Small intestine (tissue), 7 donors: Measurements from ENCODE around the gene ARHGAP33. TPM values are rescaled to one million over a fixed set of nuclear protein-coding genes. Genes with fewer than 3 reads are reported as not detected.

Experiments
- DNase-seq, 2 donors: peaks; one replicate each; pipeline versions ENCODE4 v3.0.0 to v3.0.0-alpha.2; 2013
- FAIRE-seq: peaks from 2 replicates; lab custom pipeline; 2012; peaks lifted over from hg19 to GRCh38; lab: Jason Lieb, UNC
- H3K27ac ChIP-seq, 3 donors: one replicate each; pipeline ENCODE4 v1.5.1; 2013; ENCODE audit warnings: low read length in 2 of 3, mild to moderate bottlenecking in 2 of 3, control low read depth in 1 of 3, inconsistent platforms in 1 of 3, low read depth in 1 of 3, moderate library complexity in 1 of 3
- H3K27me3 ChIP-seq, 3 donors: one replicate each; pipeline ENCODE4 v1.6.1; 2013; ENCODE audit warnings: low read length in 3 of 3, inconsistent platforms in 1 of 3; ENCODE audit not compliant: control insufficient read depth in 3 of 3, insufficient read depth in 3 of 3
- H3K36me3 ChIP-seq, 3 donors: one replicate each; pipeline ENCODE4 v1.6.1; 2013; ENCODE audit warnings: low read length in 3 of 3, inconsistent platforms in 1 of 3, low read depth in 1 of 3, mild to moderate bottlenecking in 1 of 3, moderate library complexity in 1 of 3; ENCODE audit not compliant: control insufficient read depth in 3 of 3, insufficient read depth in 2 of 3
- H3K4me1 ChIP-seq, 3 donors: one replicate each; pipeline ENCODE4 v1.6.1; 2013; ENCODE audit warnings: low read length in 2 of 3, inconsistent platforms in 1 of 3, low read depth in 1 of 3, mild to moderate bottlenecking in 1 of 3, moderate library complexity in 1 of 3; ENCODE audit not compliant: control insufficient read depth in 3 of 3, insufficient read depth in 2 of 3
- H3K4me3 ChIP-seq, 3 donors: one replicate each; pipeline ENCODE4 v1.5.1; 2013; ENCODE audit warnings: low read length in 3 of 3, control low read depth in 1 of 3, inconsistent platforms in 1 of 3, low read depth in 1 of 3, mild to moderate bottlenecking in 1 of 3, moderate library complexity in 1 of 3
- H3K9me3 ChIP-seq, 2 donors: one replicate each; pipeline ENCODE4 v1.6.1; 2013; ENCODE audit warnings: low read depth in 1 of 2, low read length in 1 of 2; ENCODE audit not compliant: control insufficient read depth in 2 of 2, insufficient read depth in 1 of 2
- WGBS, 3 donors: extraction: QIAGEN DNeasy Blood & Tissue Kit; methylation state at CpG; one replicate each; pipeline ENCODE4 v1.1.7; 2013; 5-methylcytosine and 5-hydroxymethylcytosine counted together
- polyA plus RNA-seq, 4 donors: library from polyadenylated mRNA; stranded (reverse) in 3 of 4; unstranded in 1 of 4; fragments of 200-250 nt in 3 of 4; fragments of 120-200 nt in 1 of 4; gene quantifications; one replicate each; pipeline versions ENCODE4 v1.2.1 to v1.2.3, GENCODE V29; 2013
- donor health status: healthy with polysubstance abuse.
- donor health status: control.
- donor health status: control.
- donor health status: Bipolar disorder and iron deficiency.
- donor health status: healthy.

ARHGAP33 gene
- polyA plus RNA-seq, 4 donors, result 1.1 to 16.2 (median 5.0) TPM

- FAIRE-seq (no peak), DNase-seq (no peak)
- H3K27ac ChIP-seq, result no peak overlapping the region
- peaks cover 0 to 40% (median 4%) of the 10 kb centered on the region in 3 donors for H3K36me3 ChIP-seq
- no peak overlapping the region for H3K4me3 ChIP-seq
- H3K27me3 ChIP-seq, result no peaks in the 10 kb centered on the region
- peaks cover 0 to 12% (median 0%) of the 10 kb centered on the region in 3 donors for H3K4me1 ChIP-seq
- 71 to 86% (median 85%) methylated on average over 19 of the region's 19 CpGs for WGBS, 3 donors
- H3K9me3 ChIP-seq, result no peaks in the 10 kb centered on the region
Observed at GRCh38 chr19:35777086-35777841, 1.9 kb downstream of the ARHGAP33 start.

DNA sequence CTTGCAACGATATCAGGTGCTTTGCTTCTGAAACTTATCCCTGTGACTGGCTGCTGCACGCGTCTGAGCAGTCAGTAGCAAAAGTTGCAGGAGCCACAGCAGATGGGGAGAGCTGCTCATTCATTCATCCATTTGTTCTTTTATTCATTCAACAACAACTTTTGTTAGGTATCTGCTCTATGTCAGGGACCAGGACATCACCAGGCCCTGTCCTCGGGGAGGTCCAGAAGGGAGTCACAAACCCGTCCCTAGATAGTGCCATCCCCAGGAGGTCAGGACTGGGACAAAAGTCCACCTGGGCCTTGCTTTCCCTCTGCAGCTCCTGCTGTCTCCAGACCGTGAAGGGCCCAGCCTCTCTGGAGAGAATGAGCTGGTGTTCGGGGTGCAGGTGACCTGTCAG is 2.6 kb downstream of the ARHGAP33 start:
- Histone ChIP-seq H3K27me3 (no peaks in the 10 kb centered on the region), H3K4me3 (no peak overlapping the region), H3K9me3 (no peaks in the 10 kb centered on the region), H3K4me1 (peaks cover 0 to 12% (median 0%) of the 10 kb centered on the region in 3 donors), H3K27ac (no peak overlapping the region), H3K36me3 (peaks cover 0 to 47% (median 4%) of the 10 kb centered on the region in 3 donors)
- no peak for DNase-seq
- WGBS, 3 donors, result 80 to 94% (median 81%) methylated on average over 7 of the region's 7 CpGs
- no peak for FAIRE-seq

DNA sequence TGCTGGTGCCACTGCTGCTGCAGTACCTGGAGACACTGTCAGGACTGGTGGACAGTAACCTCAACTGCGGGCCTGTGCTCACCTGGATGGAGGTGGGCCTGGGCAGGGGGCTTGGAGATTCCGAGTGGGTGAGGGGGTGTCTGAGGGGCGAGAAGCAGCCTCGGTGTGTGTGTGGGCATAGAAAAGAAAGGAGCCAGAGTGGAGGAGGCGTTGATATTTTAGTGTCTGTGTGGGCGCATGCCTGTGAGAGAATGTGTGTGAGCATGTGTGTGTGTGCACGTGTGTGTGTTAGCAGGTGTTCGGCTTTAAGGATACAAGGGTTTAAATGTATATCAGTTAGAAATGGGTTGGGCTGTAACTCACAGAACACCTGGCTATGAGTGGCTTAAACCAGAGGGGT is 3.7 kb downstream of the ARHGAP33 start:
- H3K36me3 ChIP-seq, result peaks cover 0 to 51% (median 4%) of the 10 kb centered on the region in 3 donors
- FAIRE-seq, result no peak
- 59 to 82% (median 71%) methylated on average over 8 of the region's 8 CpGs for WGBS, 3 donors

GRCh38 chr19:35780058-35780457 is 4.7 kb downstream of the ARHGAP33 start:
- H3K4me1 ChIP-seq, result peaks cover 0 to 9% (median 0%) of the 10 kb centered on the region in 3 donors
- no peak overlapping the region for H3K4me3 ChIP-seq
- peaks cover 0 to 53% (median 4%) of the 10 kb centered on the region in 3 donors for H3K36me3 ChIP-seq
- H3K27me3 ChIP-seq, result no peaks in the 10 kb centered on the region
- no peak for FAIRE-seq
- 94 to 95% (median 94%) methylated on average over 16 of the region's 16 CpGs for WGBS, 3 donors
- no peaks in the 10 kb centered on the region for H3K9me3 ChIP-seq
- no peak overlapping the region for H3K27ac ChIP-seq
- DNase-seq, result no peak

More for the DNA sequence above, 3.7 kb downstream of the ARHGAP33 start:
- no peaks in the 10 kb centered on the region for H3K9me3 ChIP-seq
- H3K27ac ChIP-seq, result no peak overlapping the region
- H3K4me3 ChIP-seq, result no peak overlapping the region
- peaks cover 0 to 12% (median 0%) of the 10 kb centered on the region in 3 donors for H3K4me1 ChIP-seq
- DNase-seq, result no peak
- H3K27me3 ChIP-seq, result no peaks in the 10 kb centered on the region

- H3K4me1 ChIP-seq, result peaks cover 0 to 11% (median 0%) of the 10 kb centered on the region in 3 donors
- 92 to 95% (median 95%) methylated on average over 17 to 20 of the region's 20 CpGs for WGBS, 3 donors
- DNase-seq, result no peak
- H3K36me3 ChIP-seq, result peaks cover 0 to 56% (median 4%) of the 10 kb centered on the region in 3 donors
- H3K27ac ChIP-seq, result no peak overlapping the region
- H3K27me3 ChIP-seq, result no peaks in the 10 kb centered on the region
- FAIRE-seq, result no peak
- H3K4me3 ChIP-seq, result no peak overlapping the region
- no peaks in the 10 kb centered on the region for H3K9me3 ChIP-seq
Observed at GRCh38 chr19:35780717-35781116, 5.4 kb downstream of the ARHGAP33 start.

- H3K4me1 ChIP-seq, result peaks cover 0 to 13% (median 0%) of the 10 kb centered on the region in 3 donors
- DNase-seq (no peak), FAIRE-seq (no peak)
- 82 to 94% (median 91%) methylated on average over 8 to 9 of the region's 9 CpGs for WGBS, 3 donors
- H3K27ac ChIP-seq, result no peak overlapping the region
- H3K36me3 ChIP-seq, result peaks cover 0 to 56% (median 4%) of the 10 kb centered on the region in 3 donors
- no peak overlapping the region for H3K4me3 ChIP-seq
- no peaks in the 10 kb centered on the region for H3K27me3 ChIP-seq
- H3K9me3 ChIP-seq, result no peaks in the 10 kb centered on the region
Observed at GRCh38 chr19:35781650-35782049, 6.3 kb downstream of the ARHGAP33 start.

- no peaks in the 10 kb centered on the region for H3K27me3 ChIP-seq
- no peaks in the 10 kb centered on the region for H3K9me3 ChIP-seq
- WGBS, 3 donors, result 95 to 97% (median 96%) methylated on average over 12 of the region's 12 CpGs
- H3K4me1 ChIP-seq, result peaks cover 0 to 14% (median 0%) of the 10 kb centered on the region in 3 donors
- H3K27ac ChIP-seq, result no peak overlapping the region
- no peak overlapping the region for H3K4me3 ChIP-seq
- H3K36me3 ChIP-seq, result peaks cover 0 to 55% (median 6%) of the 10 kb centered on the region in 3 donors
- DNase-seq (no peak), FAIRE-seq (no peak)
Observed at GRCh38 chr19:35782589-35782988, 7.2 kb downstream of the ARHGAP33 start.

DNA sequence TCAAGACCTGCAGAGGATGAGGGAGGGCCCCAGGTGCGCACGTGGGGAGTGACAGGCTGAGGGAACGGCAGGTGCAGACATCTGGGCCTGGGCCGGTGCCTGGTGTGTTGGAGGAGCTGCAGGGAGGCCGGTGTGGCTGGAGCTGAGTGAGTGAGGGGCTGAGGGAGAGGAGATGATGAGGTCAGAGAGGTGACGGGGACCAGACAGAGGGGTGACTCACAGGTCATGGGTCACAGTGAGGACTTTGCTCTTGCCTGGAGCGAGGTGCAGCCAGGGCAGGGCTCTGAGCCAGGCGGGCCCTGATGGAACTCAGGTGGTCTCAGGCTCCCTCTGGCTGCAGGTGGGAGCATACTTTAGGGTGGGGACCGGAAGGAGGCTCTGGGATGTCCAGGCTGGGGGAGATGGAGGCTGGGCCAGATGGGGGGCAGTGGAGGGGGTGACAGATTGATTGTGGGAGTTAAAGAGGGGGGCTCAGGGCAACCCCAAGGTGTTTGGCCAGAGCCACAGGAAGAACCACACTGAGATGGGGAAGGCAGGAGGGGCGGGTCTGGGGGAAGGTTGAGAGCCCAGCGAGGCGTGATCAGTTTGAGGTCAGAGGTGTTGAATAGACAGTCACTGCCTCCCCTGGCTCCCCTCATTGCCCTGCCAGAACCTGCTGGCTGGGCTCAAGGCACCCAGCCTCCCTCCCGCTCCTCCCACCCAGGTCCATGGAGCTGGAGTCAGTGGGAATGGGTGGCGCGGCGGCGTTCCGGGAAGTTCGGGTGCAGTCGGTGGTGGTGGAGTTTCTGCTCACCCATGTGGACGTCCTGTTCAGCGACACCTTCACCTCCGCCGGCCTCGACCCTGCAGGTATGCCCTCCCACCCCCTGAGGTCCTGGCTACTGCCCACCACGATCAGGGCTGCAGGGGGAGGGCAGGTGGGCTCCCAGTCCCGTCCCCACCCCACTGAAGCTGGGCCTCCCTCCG is 8.4 kb downstream of the ARHGAP33 start:
- H3K36me3 ChIP-seq, result peaks cover 0 to 45% (median 6%) of the 10 kb centered on the region in 3 donors
- H3K27ac ChIP-seq, result no peak overlapping the region
- H3K4me3 ChIP-seq, result no peak overlapping the region
- peaks cover 0 to 14% (median 0%) of the 10 kb centered on the region in 3 donors for H3K4me1 ChIP-seq
- H3K27me3 ChIP-seq, result no peaks in the 10 kb centered on the region
- no peak for DNase-seq
- 79 to 86% (median 79%) methylated on average over 22 to 28 of the region's 28 CpGs for WGBS, 3 donors
- no peaks in the 10 kb centered on the region for H3K9me3 ChIP-seq
- FAIRE-seq, result no peak
